GM12801 (cell line): ENCODE results near the gene ARHGAP24.

Experiments used
- TF ChIP-seq, protein P1 (sequence below): IDR thresholded peaks from one replicate; pipeline ENCODE4 v1.5.1; 2011; ENCODE audit warnings: control low read depth; ENCODE audit not compliant: insufficient read length; ENCODE audit errors: extremely low read depth

The ARHGAP24 gene

DNA sequence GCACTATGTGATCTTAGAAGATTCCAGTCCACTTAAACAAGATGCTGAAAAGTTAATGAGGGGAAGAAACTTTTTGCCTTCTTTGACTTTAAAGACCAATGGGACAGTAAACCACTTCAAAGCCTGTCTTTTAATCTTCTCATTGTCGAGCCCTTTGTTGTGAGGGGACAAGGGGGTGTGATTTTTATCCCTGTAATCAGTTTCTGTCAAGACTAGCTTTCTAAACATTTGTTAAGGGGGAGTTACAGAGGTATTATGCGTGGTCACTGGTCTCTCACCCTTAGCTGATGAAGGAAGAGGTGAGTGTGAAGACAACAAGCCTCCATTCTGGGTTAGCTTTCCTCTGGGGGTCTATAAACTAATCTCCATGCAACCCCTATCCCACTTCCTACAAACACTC is 409.3 kb downstream of the ARHGAP24 start:
- TF ChIP-seq, protein P1, sequence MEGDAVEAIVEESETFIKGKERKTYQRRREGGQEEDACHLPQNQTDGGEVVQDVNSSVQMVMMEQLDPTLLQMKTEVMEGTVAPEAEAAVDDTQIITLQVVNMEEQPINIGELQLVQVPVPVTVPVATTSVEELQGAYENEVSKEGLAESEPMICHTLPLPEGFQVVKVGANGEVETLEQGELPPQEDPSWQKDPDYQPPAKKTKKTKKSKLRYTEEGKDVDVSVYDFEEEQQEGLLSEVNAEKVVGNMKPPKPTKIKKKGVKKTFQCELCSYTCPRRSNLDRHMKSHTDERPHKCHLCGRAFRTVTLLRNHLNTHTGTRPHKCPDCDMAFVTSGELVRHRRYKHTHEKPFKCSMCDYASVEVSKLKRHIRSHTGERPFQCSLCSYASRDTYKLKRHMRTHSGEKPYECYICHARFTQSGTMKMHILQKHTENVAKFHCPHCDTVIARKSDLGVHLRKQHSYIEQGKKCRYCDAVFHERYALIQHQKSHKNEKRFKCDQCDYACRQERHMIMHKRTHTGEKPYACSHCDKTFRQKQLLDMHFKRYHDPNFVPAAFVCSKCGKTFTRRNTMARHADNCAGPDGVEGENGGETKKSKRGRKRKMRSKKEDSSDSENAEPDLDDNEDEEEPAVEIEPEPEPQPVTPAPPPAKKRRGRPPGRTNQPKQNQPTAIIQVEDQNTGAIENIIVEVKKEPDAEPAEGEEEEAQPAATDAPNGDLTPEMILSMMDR: no peak

DNA sequence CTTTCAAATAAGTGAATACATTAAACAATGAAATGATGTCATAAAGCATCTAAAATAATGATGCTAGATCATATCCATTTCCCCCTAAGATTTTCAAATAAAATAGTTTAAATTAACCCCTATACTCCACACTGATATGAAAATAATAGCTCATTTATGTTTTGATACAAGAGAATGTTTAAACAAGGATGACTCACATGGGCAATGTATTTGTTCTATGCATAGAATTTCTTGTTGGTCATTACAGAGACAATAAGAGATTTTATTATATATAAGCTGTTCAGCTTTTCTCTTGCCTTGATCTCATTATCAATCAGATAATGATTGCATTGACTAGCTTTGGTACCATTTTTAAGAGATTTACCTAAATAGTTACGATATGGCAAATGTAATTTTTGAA is 411.7 kb downstream of the ARHGAP24 start:
- TF ChIP-seq, protein P1: no peak

DNA sequence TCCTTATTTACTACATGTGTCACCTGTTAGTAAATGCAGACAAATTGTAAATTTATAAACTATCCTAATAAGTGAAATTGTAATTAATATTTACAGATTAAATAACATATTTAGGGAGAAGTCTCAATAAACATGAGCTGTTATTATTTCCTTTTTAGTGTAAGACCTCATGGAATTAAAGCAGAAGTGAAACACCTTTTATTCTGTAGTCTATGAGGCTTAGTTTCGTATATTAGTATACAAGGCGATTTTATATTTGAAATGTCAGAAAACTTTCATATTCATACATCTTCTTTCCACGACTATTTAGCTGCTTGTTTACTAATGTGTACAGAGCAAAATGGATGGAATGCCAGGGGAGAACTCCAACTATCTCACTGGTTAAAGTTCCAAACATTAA is 414.4 kb downstream of the ARHGAP24 start:
- TF ChIP-seq, protein P1: no peak

DNA sequence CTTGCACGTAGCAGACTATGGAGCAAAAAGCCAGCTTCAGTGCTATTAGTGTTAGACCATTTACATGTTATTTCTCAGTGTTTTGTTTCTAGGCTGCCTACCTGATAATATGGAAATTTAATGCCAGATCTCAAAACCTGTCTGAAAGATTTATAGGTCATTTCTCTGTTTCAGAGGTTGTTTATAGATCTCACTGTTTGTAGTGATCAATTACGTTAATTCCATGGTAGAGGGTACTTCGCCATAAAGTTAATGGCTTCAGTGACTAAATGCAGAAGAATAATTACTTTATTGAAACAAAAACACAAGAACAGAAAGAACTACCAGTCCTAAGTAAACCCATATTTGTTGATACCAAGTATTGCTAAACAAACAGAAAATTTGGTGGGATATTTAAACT is 420.8 kb downstream of the ARHGAP24 start:
- TF ChIP-seq, protein P1: no peak

DNA sequence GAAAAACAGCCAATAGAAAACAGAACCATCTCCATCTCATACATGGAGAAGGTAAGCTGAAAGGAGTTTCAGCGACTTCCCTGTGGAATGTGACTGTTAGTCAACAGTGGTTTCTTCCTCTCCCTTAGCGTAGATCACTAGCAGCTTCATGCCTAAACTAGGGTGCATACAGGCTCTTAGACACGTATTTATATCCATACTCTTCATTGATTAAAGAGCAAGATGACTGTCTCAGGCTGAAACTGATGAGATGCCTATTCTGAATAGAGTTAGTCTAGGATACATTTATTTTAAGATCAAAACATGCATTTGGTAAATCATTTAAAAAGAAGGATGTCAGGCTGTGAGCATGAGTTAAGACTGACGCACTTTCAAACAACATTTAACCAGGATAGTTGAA is 423.3 kb downstream of the ARHGAP24 start:
- TF ChIP-seq, protein P1: no peak

DNA sequence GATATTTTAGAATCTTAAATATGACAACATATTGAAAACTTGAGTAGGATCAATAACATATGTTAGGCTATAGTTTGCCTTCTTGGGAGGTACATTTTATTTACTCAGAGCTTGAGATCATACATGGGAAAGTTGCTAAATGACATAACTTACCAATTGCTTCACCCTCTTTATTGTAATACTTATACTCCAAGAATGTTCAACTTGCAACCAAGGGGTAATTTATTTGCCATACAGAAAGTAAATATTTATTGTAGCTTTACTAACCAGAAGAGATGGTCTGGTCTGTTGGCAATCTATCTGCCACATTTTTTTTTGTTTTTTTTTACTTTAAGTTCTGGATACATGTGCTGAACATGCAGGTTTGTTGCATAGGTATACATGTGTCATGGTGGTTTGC is 426.6 kb downstream of the ARHGAP24 start:
- TF ChIP-seq, protein P1: no peak

DNA sequence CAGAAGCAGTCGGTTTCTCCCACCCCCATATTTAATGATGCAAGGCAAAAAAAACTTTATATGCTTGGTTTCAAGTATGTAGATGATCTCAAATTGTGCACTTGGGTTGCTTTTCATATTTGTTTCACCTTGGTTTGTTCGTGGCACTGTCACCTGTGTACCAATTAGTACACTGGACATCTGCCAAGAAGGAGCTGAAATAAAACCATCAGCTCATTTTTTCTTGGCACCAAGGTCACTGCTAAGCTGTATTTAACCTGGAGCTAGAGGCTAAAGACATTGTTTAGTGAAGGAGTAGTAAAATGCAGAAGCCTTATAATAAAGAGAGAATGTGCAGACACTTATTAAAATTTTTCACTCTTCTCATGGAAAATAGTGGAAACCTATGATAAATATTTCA is 430.8 kb downstream of the ARHGAP24 start:
- TF ChIP-seq, protein P1: no peak

DNA sequence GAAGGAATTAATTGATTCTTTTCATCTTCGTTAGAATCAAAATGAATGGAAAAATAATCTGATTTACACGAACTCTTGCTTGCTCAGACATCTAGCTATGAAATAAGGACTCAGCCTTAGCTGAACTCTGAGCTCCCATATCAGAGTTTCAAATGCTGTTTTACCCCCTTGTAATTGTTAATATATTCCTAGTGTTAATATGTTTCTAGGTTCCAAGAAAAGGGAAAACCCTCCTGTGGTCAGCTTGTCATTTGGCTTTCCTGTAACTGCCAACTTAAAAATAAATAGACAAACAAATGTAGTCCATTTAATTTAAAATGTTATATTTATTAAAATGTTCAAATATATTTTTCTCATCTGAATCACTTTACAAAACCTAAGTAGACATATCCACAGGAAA is 432.1 kb downstream of the ARHGAP24 start:
- TF ChIP-seq, protein P1: no peak
